Astrocyte (in vitro differentiated cells and primary cell): Measurements from ENCODE around the gene MDK. TPM values are rescaled to one million over a fixed set of nuclear protein-coding genes. Genes with fewer than 3 reads are reported as not detected.

ENCODE experiments used
- DNase-seq: peaks from one replicate; pipeline ENCODE4 v3.0.0-alpha.2; 2010; ENCODE audit warnings: low read depth
- FAIRE-seq: peaks from 2 replicates; lab custom pipeline; 2011; peaks lifted over from hg19 to GRCh38; lab: Jason Lieb, UNC
- H2AFZ ChIP-seq: 2 replicates; pipeline ENCODE4 v1.6.0; 2012; ENCODE audit warnings: low read depth, low read length, inconsistent platforms
- H3K27ac ChIP-seq: 2 replicates; pipeline ENCODE4 v1.5.1; 2011; ENCODE audit warnings: low read depth, low read length, inconsistent platforms
- H3K27me3 ChIP-seq: 2 replicates; pipeline ENCODE4 v1.6.0; 2011; ENCODE audit warnings: low read length, inconsistent platforms; ENCODE audit not compliant: insufficient read depth
- H3K36me3 ChIP-seq: 2 replicates; pipeline ENCODE4 v1.5.1; 2011; ENCODE audit warnings: low read length, inconsistent platforms; ENCODE audit not compliant: insufficient read depth
- H3K4me1 ChIP-seq: 2 replicates; pipeline ENCODE4 v1.5.1; 2011; ENCODE audit warnings: low read length, inconsistent platforms; ENCODE audit not compliant: insufficient read depth
- H3K4me2 ChIP-seq: 2 replicates; pipeline ENCODE4 v1.6.0; 2012; ENCODE audit warnings: low read length, inconsistent platforms
- H3K4me3 ChIP-seq: 2 replicates; pipeline ENCODE4 v1.5.1; 2011; ENCODE audit warnings: low read depth, mild to moderate bottlenecking, low read length, inconsistent platforms; ENCODE audit not compliant: insufficient read depth
- H3K79me2 ChIP-seq: 2 replicates; pipeline ENCODE4 v1.6.0; 2012; ENCODE audit warnings: mild to moderate bottlenecking, low read length, inconsistent platforms; ENCODE audit not compliant: insufficient read depth
- H3K9ac ChIP-seq: 2 replicates; pipeline ENCODE4 v1.6.0; 2012; ENCODE audit warnings: mild to moderate bottlenecking, low read length, inconsistent platforms
- H3K9me3 ChIP-seq: 2 replicates; pipeline ENCODE4 v1.5.1; 2012; ENCODE audit warnings: low read depth, mild to moderate bottlenecking, low read length, inconsistent platforms; ENCODE audit not compliant: insufficient read depth
- H4K20me1 ChIP-seq: 2 replicates; pipeline ENCODE4 v1.6.0; 2012; ENCODE audit warnings: low read length, inconsistent platforms; ENCODE audit not compliant: insufficient read depth
- H3K27ac Mint-ChIP-seq: one replicate; pipeline ENCODE4 v1.8.0; 2021; ENCODE audit warnings: mild to moderate bottlenecking, mixed read lengths; ENCODE audit not compliant: unreplicated experiment
- H3K27me3 Mint-ChIP-seq: one replicate; pipeline ENCODE4 v1.8.0; 2021; ENCODE audit warnings: low read depth, mixed read lengths; ENCODE audit not compliant: unreplicated experiment
- H3K36me3 Mint-ChIP-seq: one replicate; pipeline ENCODE4 v1.8.0; 2021; ENCODE audit warnings: low read depth, mixed read lengths; ENCODE audit not compliant: unreplicated experiment
- H3K4me1 Mint-ChIP-seq: one replicate; pipeline ENCODE4 v1.8.0; 2021; ENCODE audit warnings: low read depth, mixed read lengths; ENCODE audit not compliant: unreplicated experiment
- H3K4me3 Mint-ChIP-seq: one replicate; pipeline ENCODE4 v1.8.0; 2021; ENCODE audit warnings: mild to moderate bottlenecking, moderate library complexity, mixed read lengths; ENCODE audit not compliant: unreplicated experiment
- H3K9me3 Mint-ChIP-seq: one replicate; pipeline ENCODE4 v1.8.0; 2021; ENCODE audit warnings: mild to moderate bottlenecking, mixed read lengths; ENCODE audit not compliant: unreplicated experiment
- EZH2 ChIP-seq: IDR thresholded peaks from 2 replicates; pipeline ENCODE4 v1.6.1; 2012; ENCODE audit warnings: mild to moderate bottlenecking, low read length, inconsistent platforms; ENCODE audit not compliant: insufficient read depth
- total RNA-seq: library from RNA; stranded (reverse); gene quantifications from 2 replicates; pipeline ENCODE4 v1.2.1, GENCODE V29; 2021
- TF ChIP-seq, protein P1 (sequence below): IDR thresholded peaks from 2 replicates; pipeline ENCODE4 v1.5.1; 2011; ENCODE audit warnings: low read depth, mild to moderate bottlenecking, inconsistent platforms, low read length, moderate library complexity; ENCODE audit not compliant: insufficient read depth

Gene MDK
- total RNA-seq, 1 donor from 2014 or later, result 325 TPM

DNA sequence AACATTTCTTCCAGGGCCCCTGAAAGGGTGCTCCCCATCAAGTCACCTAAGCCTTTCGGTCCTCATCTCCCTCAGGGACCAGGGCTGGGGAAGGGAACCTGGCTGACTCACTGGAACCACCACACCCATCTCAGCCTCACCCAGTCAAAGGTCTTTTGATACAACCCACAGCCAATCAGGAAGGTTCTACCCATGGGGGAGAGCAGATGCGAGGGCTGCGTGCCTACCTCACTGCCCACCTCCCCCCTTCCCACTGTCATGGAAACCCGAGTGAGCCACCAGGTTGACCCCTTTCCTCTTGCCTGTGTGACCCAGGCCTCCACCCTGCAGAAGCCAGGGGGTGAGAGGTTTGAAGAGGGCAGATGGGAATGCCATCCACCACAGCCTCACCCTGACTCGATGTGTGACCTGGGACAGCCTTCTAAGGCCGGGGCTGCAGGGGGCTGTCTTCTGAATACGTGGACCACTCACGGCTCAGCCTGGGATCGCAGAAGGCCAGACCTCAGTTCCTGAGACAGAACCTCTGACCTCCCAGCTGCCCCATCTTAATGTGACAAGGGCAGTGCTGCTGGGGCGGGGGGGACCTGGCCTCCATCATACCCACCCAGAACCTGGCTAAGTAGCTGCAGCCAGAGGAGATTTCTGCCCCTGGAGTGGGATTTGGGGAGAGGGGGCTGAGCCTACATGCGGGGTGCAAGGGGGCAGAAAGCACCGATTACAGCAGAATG is 2.7 kb downstream of the MDK start:
- no peaks in the 10 kb centered on the region for H3K4me1 Mint-ChIP-seq
- H3K27ac ChIP-seq, result no peak overlapping the region
- no peak for FAIRE-seq

DNA sequence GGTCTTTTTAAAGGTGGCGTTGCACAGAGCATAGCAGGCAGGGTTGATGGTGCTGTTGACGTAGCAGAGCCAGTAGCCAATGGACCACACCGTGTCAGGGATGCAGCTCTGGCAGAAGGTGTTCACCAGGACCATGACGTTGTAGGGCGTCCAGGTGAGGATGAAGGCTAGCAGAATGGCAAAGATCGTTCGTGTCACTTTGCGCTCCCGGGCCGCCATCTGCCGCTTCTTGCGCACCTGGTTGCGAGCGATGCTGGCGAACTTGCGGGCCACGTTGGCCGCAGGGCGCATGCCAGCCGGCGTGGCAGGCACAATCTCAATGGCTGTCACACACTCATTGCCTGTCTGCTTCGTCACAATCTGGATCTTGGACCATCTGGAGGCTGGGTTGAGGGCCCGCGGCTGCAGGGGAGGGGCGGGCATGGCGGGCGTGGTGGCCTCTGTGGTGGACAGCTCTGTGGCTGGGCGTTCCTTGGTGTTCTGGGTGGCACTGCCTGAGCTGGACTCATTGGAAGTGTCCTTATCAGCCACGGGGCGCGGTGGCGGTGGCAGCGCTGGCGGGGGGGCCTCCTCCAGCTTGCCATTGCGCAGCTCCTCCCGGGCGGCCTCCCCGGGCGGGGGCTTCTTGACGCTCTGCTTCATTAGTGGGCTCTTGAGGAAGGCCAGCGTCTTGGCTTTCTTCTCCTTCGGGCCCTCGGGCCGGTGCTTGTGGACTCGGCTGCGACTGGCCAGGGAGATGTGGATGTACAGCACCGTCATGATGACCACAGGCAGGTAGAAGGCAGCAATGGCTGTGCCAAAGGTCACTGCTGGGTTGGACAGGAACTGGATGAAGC is 3.9 kb downstream of the MDK start:
- Mint-ChIP-seq H3K27me3 (peaks cover 32% of the 10 kb centered on the region), H3K9me3 (no peaks in the 10 kb centered on the region), H3K4me3 (no peak overlapping the region), H3K27ac (no peak overlapping the region), H3K4me1 (no peaks in the 10 kb centered on the region), H3K36me3 (no peaks in the 10 kb centered on the region)
- Histone ChIP-seq H3K9ac (no peak overlapping the region), H3K79me2 (peaks cover 14% of the 10 kb centered on the region), H2AFZ (no peak overlapping the region), H4K20me1 (peaks cover 28% of the 10 kb centered on the region), H3K9me3 (no peaks in the 10 kb centered on the region), H3K4me1 (peaks cover 21% of the 10 kb centered on the region), H3K27me3 (peaks cover 22% of the 10 kb centered on the region), H3K27ac (no peak overlapping the region), H3K36me3 (no peaks in the 10 kb centered on the region), H3K4me2 (no peak overlapping the region), H3K4me3 (no peak overlapping the region)
- TF ChIP-seq, protein P1, sequence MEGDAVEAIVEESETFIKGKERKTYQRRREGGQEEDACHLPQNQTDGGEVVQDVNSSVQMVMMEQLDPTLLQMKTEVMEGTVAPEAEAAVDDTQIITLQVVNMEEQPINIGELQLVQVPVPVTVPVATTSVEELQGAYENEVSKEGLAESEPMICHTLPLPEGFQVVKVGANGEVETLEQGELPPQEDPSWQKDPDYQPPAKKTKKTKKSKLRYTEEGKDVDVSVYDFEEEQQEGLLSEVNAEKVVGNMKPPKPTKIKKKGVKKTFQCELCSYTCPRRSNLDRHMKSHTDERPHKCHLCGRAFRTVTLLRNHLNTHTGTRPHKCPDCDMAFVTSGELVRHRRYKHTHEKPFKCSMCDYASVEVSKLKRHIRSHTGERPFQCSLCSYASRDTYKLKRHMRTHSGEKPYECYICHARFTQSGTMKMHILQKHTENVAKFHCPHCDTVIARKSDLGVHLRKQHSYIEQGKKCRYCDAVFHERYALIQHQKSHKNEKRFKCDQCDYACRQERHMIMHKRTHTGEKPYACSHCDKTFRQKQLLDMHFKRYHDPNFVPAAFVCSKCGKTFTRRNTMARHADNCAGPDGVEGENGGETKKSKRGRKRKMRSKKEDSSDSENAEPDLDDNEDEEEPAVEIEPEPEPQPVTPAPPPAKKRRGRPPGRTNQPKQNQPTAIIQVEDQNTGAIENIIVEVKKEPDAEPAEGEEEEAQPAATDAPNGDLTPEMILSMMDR, result no peak
- TF ChIP-seq EZH2, result no peak
- DNase-seq, result no peak
- FAIRE-seq, result no peak

More for the DNA sequence above, 2.7 kb downstream of the MDK start:
- H3K27me3 ChIP-seq, result peaks cover 13% of the 10 kb centered on the region
- no peak overlapping the region for H2AFZ ChIP-seq
- H3K4me3 ChIP-seq, result no peak overlapping the region
- H3K27me3 Mint-ChIP-seq, result peaks cover 29% of the 10 kb centered on the region
- no peak overlapping the region for H3K4me3 Mint-ChIP-seq
- TF ChIP-seq, protein P1, result no peak
- TF ChIP-seq EZH2, result no peak
- H4K20me1 ChIP-seq, result peaks cover 21% of the 10 kb centered on the region
- no peak overlapping the region for H3K9ac ChIP-seq
- no peaks in the 10 kb centered on the region for H3K36me3 ChIP-seq
- peaks cover 14% of the 10 kb centered on the region for H3K79me2 ChIP-seq
- H3K4me1 ChIP-seq, result peaks cover 14% of the 10 kb centered on the region
- H3K9me3 ChIP-seq, result no peaks in the 10 kb centered on the region
- no peaks in the 10 kb centered on the region for H3K36me3 Mint-ChIP-seq
- no peaks in the 10 kb centered on the region for H3K9me3 Mint-ChIP-seq
- DNase-seq, result no peak
- no peak overlapping the region for H3K27ac Mint-ChIP-seq
- no peak overlapping the region for H3K4me2 ChIP-seq
